HepG2 (cell line): ENCODE data around the gene CLEC10A. TPM values are rescaled to one million over a fixed set of nuclear protein-coding genes. Genes with fewer than 3 reads are reported as not detected.

Source experiments
- ARNTL ChIP-seq: sonication (generic); formaldehyde crosslinking; IDR thresholded peaks from 2 replicates; pipeline ENCODE4 v1.4.0; 2020; ENCODE audit warnings: mild to moderate bottlenecking, missing genetic modification reagents
- BCL6 ChIP-seq: IDR thresholded peaks from 2 replicates; pipeline ENCODE4 v1.6.1; 2016; ENCODE audit warnings: missing genetic modification reagents, missing compliant biosample characterization
- CREM ChIP-seq, 2 experiments: sonication (generic) in 1 of 2; formaldehyde crosslinking in 1 of 2; IDR thresholded peaks; 2 replicates each; pipeline versions ENCODE4 v1.4.0 to v1.6.1; 2016 to 2020; ENCODE audit warnings: antibody characterized with exemption in 1 of 2, mild to moderate bottlenecking in 1 of 2, missing genetic modification reagents in 1 of 2
- DR1 ChIP-seq: sonication (generic); formaldehyde crosslinking; IDR thresholded peaks from 2 replicates; pipeline ENCODE4 v1.8.0; 2021; ENCODE audit warnings: mild to moderate bottlenecking, missing genetic modification reagents, inconsistent platforms
- ZIK1 ChIP-seq: sonication (generic); formaldehyde crosslinking; IDR thresholded peaks from 2 replicates; pipeline ENCODE4 v1.5.0; 2020; ENCODE audit warnings: mild to moderate bottlenecking, low read depth, missing genetic modification reagents, borderline replicate concordance
- ZNF644 ChIP-seq: IDR thresholded peaks from 2 replicates; pipeline ENCODE4 v1.6.1; 2016; ENCODE audit warnings: low read depth
- polyA plus RNA-seq, 8 experiments: library from polyadenylated mRNA; depleted of rRNA in 3 of 8; stranded (reverse) in 7 of 8; unstranded in 1 of 8; fragments of >200 nt; fragmentation: Illumina TruSeq in 4 of 8; extraction: Trizol in 4 of 8; gene quantifications; 2 replicates each; pipeline versions ENCODE4 v1.2.1 to v1.2.3, GENCODE V29; 2011 to 2016; ENCODE audit warnings: low read depth in 4 of 8, missing spikeins in 1 of 8, mixed read lengths in 1 of 8; ENCODE audit not compliant: insufficient read depth in 1 of 8
- total RNA-seq, 5 experiments: library from RNA; depleted of rRNA; stranded (reverse); fragments of >200 nt; fragmentation: Illumina TruSeq; extraction: Trizol; gene quantifications; 2 replicates each; pipeline ENCODE4 v1.2.3, GENCODE V29; 2016; ENCODE audit warnings: low read depth in 1 of 5
- TF ChIP-seq, protein P1 (sequence below), 2 experiments: sonication (generic) in 1 of 2; formaldehyde crosslinking in 1 of 2; IDR thresholded peaks; 2 replicates each; pipeline versions ENCODE4 v1.4.0 to v1.6.1; 2018 to 2020; ENCODE audit warnings: missing genetic modification reagents in 2 of 2, borderline replicate concordance in 1 of 2, low read depth in 1 of 2, mild to moderate bottlenecking in 1 of 2, missing biosample characterization in 1 of 2
- TF ChIP-seq, protein P2 (sequence below): sonication (generic); formaldehyde crosslinking; IDR thresholded peaks from 2 replicates; pipeline ENCODE4 v1.4.0; 2020; ENCODE audit warnings: mild to moderate bottlenecking, missing genetic modification reagents
- TF ChIP-seq, protein P3 (sequence below): IDR thresholded peaks from 2 replicates; pipeline ENCODE4 v1.6.1; 2016; ENCODE audit warnings: low read depth, borderline replicate concordance
- TF ChIP-seq, protein P4 (sequence below): sonication (generic); formaldehyde crosslinking; IDR thresholded peaks from 2 replicates; pipeline ENCODE4 v1.5.1; 2020; ENCODE audit warnings: mild to moderate bottlenecking, moderate library complexity, missing genetic modification reagents

CLEC10A gene
- total and polyA plus RNA-seq, 2 of the 13 experiments (the other 11 are each of a cell fraction or from before 2014, with no cell fraction given), result 0.33 TPM; not detected in 1

DNA sequence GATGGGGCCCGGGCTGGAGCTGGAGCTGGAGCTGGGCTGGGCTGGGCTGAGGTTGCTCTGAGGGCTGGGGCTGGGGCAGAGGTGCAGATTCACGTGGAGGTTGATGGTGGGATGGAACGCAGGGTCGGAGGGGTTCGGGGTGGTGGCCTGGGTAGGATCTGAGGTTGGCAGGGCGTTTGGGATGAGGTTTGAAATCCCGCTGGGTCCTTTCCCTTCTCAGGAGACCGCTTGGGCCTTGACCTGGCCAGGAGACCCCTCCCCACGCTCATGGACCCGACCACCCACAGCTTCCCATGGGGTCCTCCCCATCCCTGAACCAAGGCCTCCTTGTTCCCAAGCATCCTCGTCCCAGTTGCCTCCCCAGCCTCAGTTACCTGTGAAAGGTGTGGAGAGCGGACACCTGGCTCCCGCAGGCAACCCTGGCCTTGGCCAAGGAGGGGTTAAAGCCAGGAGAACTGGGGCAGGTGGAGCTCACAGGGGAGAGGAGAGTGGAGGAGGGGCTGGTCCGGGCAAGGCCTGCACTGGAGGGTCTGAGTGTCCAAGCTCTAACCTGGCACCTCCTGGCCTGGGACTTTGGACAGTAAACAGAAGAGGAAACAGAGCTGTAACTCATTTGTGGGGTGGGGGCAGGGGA, 34.3 kb upstream of the CLEC10A start, which contains the start of gene ASGR2 (continued):
- TF ChIP-seq, protein P1, sequence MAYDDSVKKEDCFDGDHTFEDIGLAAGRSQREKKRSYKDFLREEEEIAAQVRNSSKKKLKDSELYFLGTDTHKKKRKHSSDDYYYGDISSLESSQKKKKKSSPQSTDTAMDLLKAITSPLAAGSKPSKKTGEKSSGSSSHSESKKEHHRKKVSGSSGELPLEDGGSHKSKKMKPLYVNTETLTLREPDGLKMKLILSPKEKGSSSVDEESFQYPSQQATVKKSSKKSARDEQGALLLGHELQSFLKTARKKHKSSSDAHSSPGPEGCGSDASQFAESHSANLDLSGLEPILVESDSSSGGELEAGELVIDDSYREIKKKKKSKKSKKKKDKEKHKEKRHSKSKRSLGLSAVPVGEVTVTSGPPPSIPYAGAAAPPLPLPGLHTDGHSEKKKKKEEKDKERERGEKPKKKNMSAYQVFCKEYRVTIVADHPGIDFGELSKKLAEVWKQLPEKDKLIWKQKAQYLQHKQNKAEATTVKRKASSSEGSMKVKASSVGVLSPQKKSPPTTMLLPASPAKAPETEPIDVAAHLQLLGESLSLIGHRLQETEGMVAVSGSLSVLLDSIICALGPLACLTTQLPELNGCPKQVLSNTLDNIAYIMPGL (CRISPR knock-in tag; IDR thresholded peaks at IDR 0.05; ENCODE audit: borderline replicate concordance in 1 of 2, low read depth in 1 of 2), result peak; percentile 82 to 89; a peak in 3 of 4 replicates
- TF ChIP-seq ZIK1 (peak; percentile 9; the same call in 1 of the 2 replicates), ARNTL (CRISPR knock-in tag) (0 out of 2 replicates have a peak, but pooled peaks have one; percentile 54), ZNF644 (0 out of 2 replicates have a peak, but pooled peaks have one; percentile 7), BCL6 (CRISPR knock-in tag) (peak; percentile 38; the same call in 1 of the 2 replicates), DR1 (CRISPR knock-in tag) (peak; percentile 68), CREM (IDR thresholded peaks at IDR 0.05) (peak; percentile 72), CREM (CRISPR knock-in tag; IDR thresholded peaks at IDR 0.05) (no peak)
- TF ChIP-seq, protein P2, sequence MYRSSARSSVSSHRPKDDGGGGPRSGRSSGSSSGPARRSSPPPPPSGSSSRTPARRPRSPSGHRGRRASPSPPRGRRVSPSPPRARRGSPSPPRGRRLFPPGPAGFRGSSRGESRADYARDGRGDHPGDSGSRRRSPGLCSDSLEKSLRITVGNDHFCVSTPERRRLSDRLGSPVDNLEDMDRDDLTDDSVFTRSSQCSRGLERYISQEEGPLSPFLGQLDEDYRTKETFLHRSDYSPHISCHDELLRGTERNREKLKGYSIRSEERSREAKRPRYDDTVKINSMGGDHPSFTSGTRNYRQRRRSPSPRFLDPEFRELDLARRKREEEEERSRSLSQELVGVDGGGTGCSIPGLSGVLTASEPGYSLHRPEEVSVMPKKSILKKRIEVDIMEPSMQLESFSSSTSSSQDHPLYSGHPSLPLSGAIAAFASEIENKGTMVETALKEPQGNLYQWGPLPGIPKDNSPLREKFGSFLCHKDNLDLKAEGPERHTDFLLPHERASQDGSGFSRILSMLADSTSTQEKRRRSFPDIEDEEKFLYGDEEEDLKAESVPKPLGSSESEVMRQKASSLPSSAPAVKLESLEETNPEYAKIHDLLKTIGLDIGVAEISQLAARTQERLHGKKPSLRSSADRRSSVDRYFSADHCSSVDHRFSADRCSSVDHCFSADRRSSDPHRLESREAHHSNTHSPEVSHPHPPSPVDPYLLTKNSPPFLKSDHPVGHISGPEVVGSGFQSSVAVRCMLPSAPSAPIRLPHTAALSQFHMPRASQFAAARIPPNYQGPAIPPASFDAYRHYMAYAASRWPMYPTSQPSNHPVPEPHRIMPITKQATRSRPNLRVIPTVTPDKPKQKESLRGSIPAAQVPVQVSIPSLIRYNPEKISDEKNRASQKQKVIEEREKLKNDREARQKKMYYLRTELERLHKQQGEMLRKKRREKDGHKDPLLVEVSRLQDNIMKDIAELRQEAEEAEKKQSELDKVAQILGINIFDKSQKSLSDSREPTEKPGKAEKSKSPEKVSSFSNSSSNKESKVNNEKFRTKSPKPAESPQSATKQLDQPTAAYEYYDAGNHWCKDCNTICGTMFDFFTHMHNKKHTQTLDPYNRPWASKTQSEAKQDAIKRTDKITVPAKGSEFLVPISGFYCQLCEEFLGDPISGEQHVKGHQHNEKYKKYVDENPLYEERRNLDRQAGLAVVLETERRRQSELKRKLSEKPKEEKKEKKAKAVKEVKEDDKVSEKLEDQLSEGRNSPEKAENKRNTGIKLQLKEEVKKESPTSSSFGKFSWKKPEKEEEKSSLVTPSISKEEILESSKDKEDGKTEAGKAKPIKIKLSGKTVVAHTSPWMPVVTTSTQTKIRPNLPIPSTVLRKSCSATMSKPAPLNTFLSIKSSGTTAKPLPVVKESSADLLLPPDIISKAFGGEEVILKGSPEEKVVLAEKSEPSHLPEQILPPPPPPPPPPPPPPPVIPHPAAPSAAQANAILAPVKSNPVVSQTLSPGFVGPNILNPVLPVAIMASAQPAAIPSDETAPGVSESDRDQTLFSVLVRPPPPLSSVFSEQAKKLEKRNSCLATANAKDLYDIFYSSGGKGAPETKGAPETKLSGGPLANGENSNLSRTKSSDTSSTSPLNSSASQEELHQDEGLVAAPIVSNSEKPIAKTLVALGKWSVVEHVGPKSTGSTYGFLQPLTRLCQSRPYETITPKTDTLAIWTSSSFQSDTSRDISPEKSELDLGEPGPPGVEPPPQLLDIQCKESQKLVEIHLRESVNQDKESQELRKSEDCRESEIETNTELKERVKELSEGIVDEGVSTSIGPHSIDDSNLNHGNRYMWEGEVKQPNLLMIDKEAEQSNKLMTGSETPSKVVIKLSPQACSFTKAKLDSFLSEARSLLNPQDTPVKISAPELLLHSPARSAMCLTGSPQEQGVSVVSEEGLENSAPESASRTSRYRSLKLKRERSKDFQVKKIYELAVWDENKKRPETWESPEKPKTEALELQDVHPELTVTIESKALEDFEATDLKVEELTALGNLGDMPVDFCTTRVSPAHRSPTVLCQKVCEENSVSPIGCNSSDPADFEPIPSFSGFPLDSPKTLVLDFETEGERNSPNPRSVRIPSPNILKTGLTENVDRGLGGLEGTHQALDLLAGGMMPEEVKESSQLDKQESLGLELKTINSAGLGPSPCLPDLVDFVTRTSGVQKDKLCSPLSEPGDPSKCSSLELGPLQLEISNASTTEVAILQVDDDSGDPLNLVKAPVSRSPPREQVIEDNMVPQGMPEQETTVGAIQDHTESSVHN, result no peak
- TF ChIP-seq, protein P3, sequence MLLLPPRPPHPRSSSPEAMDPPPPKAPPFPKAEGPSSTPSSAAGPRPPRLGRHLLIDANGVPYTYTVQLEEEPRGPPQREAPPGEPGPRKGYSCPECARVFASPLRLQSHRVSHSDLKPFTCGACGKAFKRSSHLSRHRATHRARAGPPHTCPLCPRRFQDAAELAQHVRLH (CRISPR knock-in tag), result peak; percentile 59; the same call in 1 of the 2 replicates
- TF ChIP-seq, protein P4, sequence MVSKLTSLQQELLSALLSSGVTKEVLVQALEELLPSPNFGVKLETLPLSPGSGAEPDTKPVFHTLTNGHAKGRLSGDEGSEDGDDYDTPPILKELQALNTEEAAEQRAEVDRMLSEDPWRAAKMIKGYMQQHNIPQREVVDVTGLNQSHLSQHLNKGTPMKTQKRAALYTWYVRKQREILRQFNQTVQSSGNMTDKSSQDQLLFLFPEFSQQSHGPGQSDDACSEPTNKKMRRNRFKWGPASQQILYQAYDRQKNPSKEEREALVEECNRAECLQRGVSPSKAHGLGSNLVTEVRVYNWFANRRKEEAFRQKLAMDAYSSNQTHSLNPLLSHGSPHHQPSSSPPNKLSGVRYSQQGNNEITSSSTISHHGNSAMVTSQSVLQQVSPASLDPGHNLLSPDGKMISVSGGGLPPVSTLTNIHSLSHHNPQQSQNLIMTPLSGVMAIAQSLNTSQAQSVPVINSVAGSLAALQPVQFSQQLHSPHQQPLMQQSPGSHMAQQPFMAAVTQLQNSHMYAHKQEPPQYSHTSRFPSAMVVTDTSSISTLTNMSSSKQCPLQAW (CRISPR knock-in tag), result peak; percentile 64; the same call in 1 of the 2 replicates
